ENCODE measurements around the gene CRIM1. TPM values are rescaled to one million over a fixed set of nuclear protein-coding genes. Genes with fewer than 3 reads are reported as not detected.

Gene CRIM1
- total RNA-seq, 1 donor from 2014 or later: 30.3 TPM

DNA sequence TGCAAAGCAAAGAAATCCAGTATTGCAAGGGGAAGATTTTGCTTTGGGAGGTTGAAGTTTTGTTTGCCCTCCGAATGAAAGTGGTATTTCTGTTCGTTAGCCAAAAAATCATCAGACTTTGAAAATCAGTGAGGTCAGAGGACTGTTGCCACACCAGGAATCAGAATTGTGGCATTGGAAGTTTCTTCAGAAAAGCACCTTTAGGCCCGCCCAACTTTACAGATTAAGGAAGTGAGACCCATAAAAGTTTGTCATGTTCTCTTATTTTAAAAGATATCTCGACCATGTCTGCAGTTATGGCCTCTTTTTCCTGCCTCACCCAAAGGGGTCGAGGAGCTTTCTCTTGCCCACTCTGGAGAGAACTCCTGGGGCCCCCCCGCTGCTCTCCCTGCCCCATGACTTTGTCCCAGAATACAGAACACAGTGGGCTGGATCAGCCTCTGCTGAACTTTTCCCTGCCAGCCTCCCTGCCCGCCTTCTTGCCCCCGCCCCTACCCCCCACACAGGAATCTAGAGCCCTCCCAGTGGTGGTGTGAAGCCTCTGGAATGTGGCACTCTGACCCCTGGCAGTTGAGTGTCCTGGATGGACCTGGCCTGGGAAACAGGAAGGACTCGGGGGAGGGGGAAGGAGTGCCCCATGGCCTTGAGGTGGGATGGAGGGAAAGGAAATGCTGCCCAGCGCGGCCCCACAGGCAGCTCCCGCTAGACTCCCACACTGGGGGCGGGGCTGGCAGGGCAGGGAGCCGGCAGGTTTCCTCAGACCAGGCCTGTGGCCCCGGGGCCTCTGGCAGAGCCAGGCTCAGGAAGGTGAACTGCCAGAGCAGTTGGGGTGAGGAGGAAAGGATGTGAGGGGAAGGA lies 25.3 kb downstream of the CRIM1 start:
- H3K27ac Mint-ChIP-seq: no peak overlapping the region
- H3K27me3 Mint-ChIP-seq: no peaks in the 10 kb centered on the region
- peaks cover 5% of the 10 kb centered on the region for H3K36me3 Mint-ChIP-seq
- no peak for DNase-seq (ENCODE audit: extremely low spot score, unreplicated experiment)
- H3K9me3 Mint-ChIP-seq: no peaks in the 10 kb centered on the region
- TF ChIP-seq, protein P1, sequence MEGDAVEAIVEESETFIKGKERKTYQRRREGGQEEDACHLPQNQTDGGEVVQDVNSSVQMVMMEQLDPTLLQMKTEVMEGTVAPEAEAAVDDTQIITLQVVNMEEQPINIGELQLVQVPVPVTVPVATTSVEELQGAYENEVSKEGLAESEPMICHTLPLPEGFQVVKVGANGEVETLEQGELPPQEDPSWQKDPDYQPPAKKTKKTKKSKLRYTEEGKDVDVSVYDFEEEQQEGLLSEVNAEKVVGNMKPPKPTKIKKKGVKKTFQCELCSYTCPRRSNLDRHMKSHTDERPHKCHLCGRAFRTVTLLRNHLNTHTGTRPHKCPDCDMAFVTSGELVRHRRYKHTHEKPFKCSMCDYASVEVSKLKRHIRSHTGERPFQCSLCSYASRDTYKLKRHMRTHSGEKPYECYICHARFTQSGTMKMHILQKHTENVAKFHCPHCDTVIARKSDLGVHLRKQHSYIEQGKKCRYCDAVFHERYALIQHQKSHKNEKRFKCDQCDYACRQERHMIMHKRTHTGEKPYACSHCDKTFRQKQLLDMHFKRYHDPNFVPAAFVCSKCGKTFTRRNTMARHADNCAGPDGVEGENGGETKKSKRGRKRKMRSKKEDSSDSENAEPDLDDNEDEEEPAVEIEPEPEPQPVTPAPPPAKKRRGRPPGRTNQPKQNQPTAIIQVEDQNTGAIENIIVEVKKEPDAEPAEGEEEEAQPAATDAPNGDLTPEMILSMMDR (conservative IDR thresholded peaks at IDR 0.05): no peak
- H3K4me1 Mint-ChIP-seq (ENCODE audit: unreplicated experiment): peaks cover 35% of the 10 kb centered on the region
- H3K4me3 Mint-ChIP-seq: no peak overlapping the region

DNA sequence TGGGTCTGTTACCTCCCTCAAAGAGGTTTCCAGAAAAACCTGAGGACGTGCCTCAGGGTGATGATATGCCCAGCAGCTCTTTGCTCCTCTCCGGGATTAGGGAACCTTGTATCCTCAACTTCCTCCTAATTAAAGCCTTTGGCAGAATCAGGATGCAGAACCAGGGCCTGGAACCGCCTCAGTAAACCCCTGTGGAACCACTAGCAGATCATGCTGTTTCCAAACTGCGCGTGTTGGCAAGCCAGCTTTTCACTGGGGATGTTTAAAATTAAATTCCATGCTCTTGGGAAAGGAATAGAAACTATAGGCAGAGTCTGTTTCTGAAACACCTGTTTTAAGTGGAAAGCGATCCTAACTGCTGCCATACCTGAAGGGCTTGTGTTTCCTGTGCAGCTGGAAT lies 26.4 kb downstream of the CRIM1 start:
- TF ChIP-seq, protein P1 (conservative IDR thresholded peaks at IDR 0.05): no peak
- Mint-ChIP-seq H3K27me3 (no peaks in the 10 kb centered on the region), H3K4me3 (no peak overlapping the region), H3K4me1 (ENCODE audit: unreplicated experiment) (peaks cover 25% of the 10 kb centered on the region), H3K9me3 (no peaks in the 10 kb centered on the region), H3K36me3 (peaks cover 5% of the 10 kb centered on the region), H3K27ac (no peak overlapping the region)
- DNase-seq (ENCODE audit: extremely low spot score, unreplicated experiment): no peak

DNA sequence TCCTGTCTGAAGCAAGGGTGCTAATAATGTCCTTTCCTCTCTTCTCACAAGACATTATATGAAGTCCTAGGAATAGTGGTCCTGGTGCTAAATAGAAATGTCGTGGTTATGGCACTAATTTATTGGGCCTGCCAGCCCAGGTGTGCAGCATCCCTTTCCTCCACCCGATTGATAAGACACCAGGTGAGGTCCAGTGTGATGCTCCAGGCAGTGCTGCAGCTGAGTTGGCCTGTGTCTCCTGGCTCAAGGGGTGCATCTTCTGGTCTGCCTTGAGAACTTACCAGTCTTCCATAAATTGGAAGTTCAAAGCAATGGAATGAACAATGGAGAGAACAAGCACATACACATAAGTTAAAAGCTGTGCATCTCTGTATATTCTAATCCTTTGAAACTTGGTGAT lies 26.9 kb downstream of the CRIM1 start:
- Mint-ChIP-seq H3K36me3 (peaks cover 5% of the 10 kb centered on the region), H3K27me3 (no peaks in the 10 kb centered on the region), H3K27ac (no peak overlapping the region), H3K4me3 (no peak overlapping the region), H3K9me3 (no peaks in the 10 kb centered on the region), H3K4me1 (ENCODE audit: unreplicated experiment) (peaks cover 28% of the 10 kb centered on the region)
- TF ChIP-seq, protein P1 (conservative IDR thresholded peaks at IDR 0.05): no peak
- no peak for DNase-seq (ENCODE audit: extremely low spot score, unreplicated experiment)

DNA sequence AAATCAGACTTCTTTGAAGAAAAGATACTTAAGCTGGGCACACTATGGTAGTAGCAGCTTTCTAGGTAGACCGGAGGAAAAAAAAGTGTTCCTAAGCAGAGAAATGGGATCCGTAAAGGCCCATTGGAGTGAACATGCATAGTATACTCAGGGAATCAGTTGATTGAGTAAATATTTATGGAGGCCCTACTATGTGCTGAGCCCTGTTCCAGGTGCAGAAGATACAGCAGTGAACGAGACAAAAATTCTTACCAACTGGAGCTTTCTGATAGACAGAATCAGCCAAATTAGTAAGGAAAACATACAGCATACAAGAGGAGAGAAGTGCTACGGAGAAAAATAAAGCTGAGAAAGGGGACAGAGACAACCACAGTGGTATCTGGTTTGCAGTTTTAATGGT lies 28.1 kb downstream of the CRIM1 start:
- Mint-ChIP-seq H3K27me3 (no peaks in the 10 kb centered on the region), H3K9me3 (no peaks in the 10 kb centered on the region), H3K4me1 (ENCODE audit: unreplicated experiment) (peaks cover 27% of the 10 kb centered on the region), H3K4me3 (no peak overlapping the region), H3K36me3 (peaks cover 5% of the 10 kb centered on the region), H3K27ac (no peak overlapping the region)
- no peak for DNase-seq (ENCODE audit: extremely low spot score, unreplicated experiment)
- TF ChIP-seq, protein P1 (conservative IDR thresholded peaks at IDR 0.05): no peak

DNA sequence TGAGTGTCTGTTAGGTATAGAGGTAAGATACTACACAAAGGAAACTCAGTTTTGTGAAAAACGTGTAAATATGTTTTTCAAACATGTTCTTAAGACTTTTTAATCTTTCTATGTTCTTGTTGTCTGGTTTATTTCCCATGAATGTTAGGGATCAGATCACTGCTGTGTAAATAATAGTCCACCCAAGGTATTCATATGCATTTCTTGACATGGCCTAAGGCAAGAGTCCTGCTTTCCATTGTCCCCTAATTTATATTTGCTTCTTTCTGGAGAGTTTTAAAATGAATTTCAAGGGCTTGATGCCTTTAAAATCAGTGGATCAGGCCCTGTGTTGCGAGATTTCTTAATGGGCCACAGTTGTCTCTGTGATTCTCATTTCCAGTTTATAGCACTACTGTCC lies 28.9 kb downstream of the CRIM1 start:
- Mint-ChIP-seq H3K27me3 (no peaks in the 10 kb centered on the region), H3K4me3 (no peak overlapping the region), H3K9me3 (no peaks in the 10 kb centered on the region), H3K4me1 (ENCODE audit: unreplicated experiment) (peaks cover 22% of the 10 kb centered on the region), H3K27ac (no peak overlapping the region), H3K36me3 (peaks cover under 1% of the 10 kb centered on the region)
- TF ChIP-seq, protein P1 (conservative IDR thresholded peaks at IDR 0.05): no peak
- no peak for DNase-seq (ENCODE audit: extremely low spot score, unreplicated experiment)

All from type B pancreatic cell (in vitro differentiated cells).